ENCODE data around the gene SRPK3. TPM values are rescaled to one million over a fixed set of nuclear protein-coding genes. Genes with fewer than 3 reads are reported as not detected.

SRPK3 gene
- polyA plus RNA-seq, 3 donors: 0.01 TPM; not detected in 2

- Histone ChIP-seq H3K27ac (ENCODE audit: low read depth in 1 of 2, low read length in 2 of 2) (no peak overlapping the region), H3K27me3 (ENCODE audit: control insufficient read depth in 2 of 2, insufficient read depth in 2 of 2, low read length in 2 of 2) (peaks cover 42 to 77% of the 10 kb centered on the region in 2 donors), H3K9ac (ENCODE audit: insufficient read depth, low read length, poor library complexity, severe bottlenecking) (no peak overlapping the region), H4K20me1 (ENCODE audit: insufficient read depth, low read length) (no peaks in the 10 kb centered on the region), H3K4me2 (replicated peaks; ENCODE audit: extremely low read depth, low read length, poor library complexity, severe bottlenecking) (no peak overlapping the region), H3K79me2 (ENCODE audit: insufficient read depth, low read length) (no peaks in the 10 kb centered on the region), H2AFZ (ENCODE audit: insufficient read depth, low read depth, low read length, poor library complexity, severe bottlenecking) (no peak overlapping the region), H3K9me3 (replicated peaks in 1 of 2; ENCODE audit: control insufficient read depth in 1 of 2, insufficient read depth in 1 of 2, low read length in 2 of 2) (peaks cover 0 to 21% of the 10 kb centered on the region in 2 donors), H3K4me1 (ENCODE audit: control insufficient read depth in 1 of 2, insufficient read depth in 2 of 2, low read length in 2 of 2) (no peaks in the 10 kb centered on the region), H3K36me3 (replicated peaks in 1 of 2; ENCODE audit: control insufficient read depth in 1 of 2, insufficient read depth in 2 of 2, low read length in 2 of 2) (no peaks in the 10 kb centered on the region), H3K4me3 (replicated peaks in 1 of 3; ENCODE audit: low read depth in 2 of 3, low read length in 3 of 3) (no peak overlapping the region)
- DNase-seq: no peak
- no peaks in the 10 kb centered on the region for H3K36me3 Mint-ChIP-seq
- no peak for TF ChIP-seq CTCF (IDR thresholded peaks at IDR 0.05)
- intact Hi-C loops (cut with micrococcal nuclease): no loop called here
- H3K4me3 Mint-ChIP-seq: peak overlapping the region in 1 of 2 donors; percentile 59
- 0% methylated on average over 16 of the region's 27 CpGs for WGBS (ENCODE audit: insufficient coverage)
- H3K4me1 Mint-ChIP-seq: peaks cover 1% of the 10 kb centered on the region
- peaks cover 52 to 81% (median 77%) of the 10 kb centered on the region in 3 donors for H3K27me3 Mint-ChIP-seq (ENCODE audit: low read depth in 3 of 3)
- peaks cover 0 to 28% (median 20%) of the 10 kb centered on the region in 7 donors for H3K9me3 Mint-ChIP-seq
- H3K27ac Mint-ChIP-seq: no peak overlapping the region
Measured at GRCh38 chrX:153829549-153829798, 48.6 kb downstream of the SRPK3 start.

- H3K79me2 ChIP-seq (ENCODE audit: insufficient read depth, low read length): no peaks in the 10 kb centered on the region
- Mint-ChIP-seq H3K4me3 (peak within 1 kb of the TSS in 1 of 2 donors; percentile 68), H3K27me3 (ENCODE audit: low read depth in 3 of 3) (peaks cover 56 to 78% (median 72%) of the 10 kb centered on the region in 3 donors), H3K36me3 (no peaks in the 10 kb centered on the region), H3K9me3 (peaks cover 0 to 28% (median 20%) of the 10 kb centered on the region in 7 donors), H3K27ac (no peak within 1 kb of the TSS), H3K4me1 (peaks cover 1% of the 10 kb centered on the region)
- peak within 1 kb of the TSS; percentile 30 for H3K4me2 ChIP-seq (replicated peaks; ENCODE audit: extremely low read depth, low read length, poor library complexity, severe bottlenecking)
- H3K36me3 ChIP-seq (replicated peaks in 1 of 2; ENCODE audit: control insufficient read depth in 1 of 2, insufficient read depth in 2 of 2, low read length in 2 of 2): no peaks in the 10 kb centered on the region
- no peaks in the 10 kb centered on the region for H4K20me1 ChIP-seq (ENCODE audit: insufficient read depth, low read length)
- intact Hi-C loops (cut with micrococcal nuclease): no loop called here
- no peak within 1 kb of the TSS for H2AFZ ChIP-seq (ENCODE audit: insufficient read depth, low read depth, low read length, poor library complexity, severe bottlenecking)
- WGBS (ENCODE audit: insufficient coverage): under 1% methylated on average over 54 of the region's 97 CpGs
- H3K27ac ChIP-seq (ENCODE audit: low read depth in 1 of 2, low read length in 2 of 2): no peak within 1 kb of the TSS
- peaks cover 44 to 76% of the 10 kb centered on the region in 2 donors for H3K27me3 ChIP-seq (ENCODE audit: control insufficient read depth in 2 of 2, insufficient read depth in 2 of 2, low read length in 2 of 2)
- peaks cover 0 to 21% of the 10 kb centered on the region in 2 donors for H3K9me3 ChIP-seq (replicated peaks in 1 of 2; ENCODE audit: control insufficient read depth in 1 of 2, insufficient read depth in 1 of 2, low read length in 2 of 2)
- no peak within 1 kb of the TSS for H3K9ac ChIP-seq (ENCODE audit: insufficient read depth, low read length, poor library complexity, severe bottlenecking)
- no peak for DNase-seq
- no peak for TF ChIP-seq CTCF (IDR thresholded peaks at IDR 0.05)
- no peaks in the 10 kb centered on the region for H3K4me1 ChIP-seq (ENCODE audit: control insufficient read depth in 1 of 2, insufficient read depth in 2 of 2, low read length in 2 of 2)
- H3K4me3 ChIP-seq (replicated peaks in 1 of 3; ENCODE audit: low read depth in 2 of 3, low read length in 3 of 3): peak within 1 kb of the TSS in 1 of 3 experiments; percentile 25
Measured at GRCh38 chrX:153829799-153830639, 49.2 kb downstream of the SRPK3 start, which contains the start of gene PDZD4. Gene PDZD4 (minus strand): TSS chrX:153830544. CDS start chrX:153830298, 246 bp downstream.

Measured in CD14-positive monocyte (primary cell).